Smooth muscle cell (in vitro differentiated cells): ENCODE results near the gene PLSCR1. TPM values are rescaled to one million over a fixed set of nuclear protein-coding genes. Genes with fewer than 3 reads are reported as not detected.
A peak's percentile ranks its signal among the peaks of the same experiment; 100 is the strongest.

Source experiments
- DNase-seq: peaks from one replicate; lab custom pipeline; 2025; ENCODE audit not compliant: unreplicated experiment; lab: John Stamatoyannopoulos, UW
- H2AFZ ChIP-seq: fragments of 200-600 bp; sonication (generic); 2 replicates; pipeline ENCODE4 v1.6.0; 2016; ENCODE audit warnings: antibody characterized with exemption, low read depth, mild to moderate bottlenecking
- H3F3A ChIP-seq: fragments of 200-600 bp; sonication (generic); 2 replicates; pipeline ENCODE4 v1.6.0; 2017; ENCODE audit warnings: antibody characterized with exemption, low read depth
- H3K27ac ChIP-seq: fragments of 200-600 bp; sonication (generic); 2 replicates; pipeline ENCODE4 v1.5.1; 2016; ENCODE audit warnings: low read depth, mild to moderate bottlenecking
- H3K27me3 ChIP-seq: fragments of 200-600 bp; sonication (generic); 2 replicates; pipeline ENCODE4 v1.6.1; 2016; ENCODE audit warnings: low read depth, mild to moderate bottlenecking
- H3K36me3 ChIP-seq: fragments of 200-600 bp; sonication (generic); 2 replicates; pipeline ENCODE4 v1.5.1; 2016; ENCODE audit warnings: low read depth
- H3K4me1 ChIP-seq: fragments of 200-600 bp; sonication (generic); 2 replicates; pipeline ENCODE4 v1.5.1; 2016; ENCODE audit warnings: low read depth
- H3K4me2 ChIP-seq: fragments of 200-600 bp; sonication (generic); 2 replicates; pipeline ENCODE4 v1.6.0; 2016; ENCODE audit warnings: mild to moderate bottlenecking
- H3K4me3 ChIP-seq: fragments of 200-600 bp; sonication (generic); 2 replicates; pipeline ENCODE4 v1.5.1; 2016; ENCODE audit warnings: mild to moderate bottlenecking
- H3K79me2 ChIP-seq: fragments of 200-600 bp; sonication (generic); 2 replicates; pipeline ENCODE4 v1.6.0; 2016; ENCODE audit warnings: low read depth, mild to moderate bottlenecking
- H3K9ac ChIP-seq: fragments of 200-600 bp; sonication (generic); 2 replicates; pipeline ENCODE4 v1.6.0; 2016; ENCODE audit warnings: low read depth
- H3K9me3 ChIP-seq: fragments of 200-600 bp; sonication (generic); replicated peaks from 2 replicates; pipeline ENCODE4 v1.5.1; 2016; ENCODE audit warnings: low read depth
- H4K20me1 ChIP-seq: fragments of 200-600 bp; sonication (generic); 2 replicates; pipeline ENCODE4 v1.6.0; 2016; ENCODE audit warnings: low read depth
- CTCF ChIP-seq: fragments of 200-600 bp; sonication (generic); IDR thresholded peaks from 2 replicates; pipeline ENCODE4 v1.5.1; 2017; ENCODE audit warnings: borderline replicate concordance, mild to moderate bottlenecking, antibody characterized with exemption; ENCODE audit not compliant: insufficient read depth, poor library complexity, severe bottlenecking
- WGBS: methylation state at CpG from one replicate; pipeline ENCODE4 v1.1.7; 2016; ENCODE audit warnings: low lambda C conversion rate; 5-methylcytosine and 5-hydroxymethylcytosine counted together
- polyA plus RNA-seq: library from polyadenylated mRNA; unstranded; fragments of >200 nt; fragmentation: Nextera tagmentation; extraction: Ambion mirVana; gene quantifications from 2 replicates; pipeline ENCODE4 v1.2.1, GENCODE V29; 2016
- total RNA-seq: library from RNA; depleted of rRNA; stranded (reverse); fragments of >200 nt; gene quantifications from 2 replicates; pipeline ENCODE4 v1.2.3, GENCODE V29; 2014

Gene PLSCR1
- total and polyA plus RNA-seq, 2 experiments from 2014 or later = 21.6 to 36.7 TPM

- Histone ChIP-seq H3K4me2 (peak overlapping the region; percentile 96), H3K79me2 (peaks cover 42% of the 10 kb centered on the region), H3K9ac (peak overlapping the region; percentile 90), H3K27ac (peak overlapping the region; percentile 73), H3K4me1 (peaks cover 5% of the 10 kb centered on the region), H3K27me3 (no peaks in the 10 kb centered on the region), H3K9me3 (no peaks in the 10 kb centered on the region), H2AFZ (peak overlapping the region; percentile 76), H3K4me3 (peak overlapping the region; percentile 75), H3F3A (no peaks in the 10 kb centered on the region), H3K36me3 (no peaks in the 10 kb centered on the region), H4K20me1 (no peaks in the 10 kb centered on the region)
- DNase-seq = no peak
- no peak for TF ChIP-seq CTCF
- WGBS = 5% methylated on average over 10 of the region's 10 CpGs
These were observed 876 bp downstream of the PLSCR1 start for GRCh38 chr3:146543461-146544001.

GRCh38 chr3:146542978-146543377 lies 1.4 kb downstream of the PLSCR1 start:
- Histone ChIP-seq H4K20me1 (no peaks in the 10 kb centered on the region), H2AFZ (no peak overlapping the region), H3K9me3 (no peaks in the 10 kb centered on the region), H3K4me2 (peak overlapping the region; percentile 96), H3F3A (no peaks in the 10 kb centered on the region), H3K36me3 (no peaks in the 10 kb centered on the region), H3K4me1 (peaks cover 5% of the 10 kb centered on the region), H3K4me3 (peak overlapping the region; percentile 75), H3K79me2 (peaks cover 46% of the 10 kb centered on the region), H3K9ac (no peak overlapping the region), H3K27ac (peak overlapping the region; percentile 73), H3K27me3 (no peaks in the 10 kb centered on the region)
- no peak for DNase-seq
- WGBS = 38% methylated on average over 2 of the region's 2 CpGs
- TF ChIP-seq CTCF = no peak

- no peaks in the 10 kb centered on the region for H3K36me3 ChIP-seq
- peak overlapping the region; percentile 75 for H3K4me3 ChIP-seq
- no peaks in the 10 kb centered on the region for H3K9me3 ChIP-seq
- H3K9ac ChIP-seq = no peak overlapping the region
- no peak for TF ChIP-seq CTCF
- WGBS = 48% methylated on average over 2 of the region's 2 CpGs
- no peaks in the 10 kb centered on the region for H3F3A ChIP-seq
- H3K4me2 ChIP-seq = peak overlapping the region; percentile 96
- H3K4me1 ChIP-seq = peaks cover 5% of the 10 kb centered on the region
- no peak for DNase-seq
- H2AFZ ChIP-seq = no peak overlapping the region
- H4K20me1 ChIP-seq = no peaks in the 10 kb centered on the region
- peak overlapping the region; percentile 25 for H3K27ac ChIP-seq
- H3K79me2 ChIP-seq = peaks cover 52% of the 10 kb centered on the region
- H3K27me3 ChIP-seq = no peaks in the 10 kb centered on the region
These were observed 2.2 kb downstream of the PLSCR1 start for GRCh38 chr3:146542179-146542578.

- no peak overlapping the region for H3K9ac ChIP-seq
- no peaks in the 10 kb centered on the region for H3K9me3 ChIP-seq
- no peak overlapping the region for H3K4me2 ChIP-seq
- no peak overlapping the region for H2AFZ ChIP-seq
- no peak overlapping the region for H3K4me3 ChIP-seq
- no peaks in the 10 kb centered on the region for H3K36me3 ChIP-seq
- H3K27me3 ChIP-seq = no peaks in the 10 kb centered on the region
- H3K27ac ChIP-seq = peak overlapping the region; percentile 14
- no peak for TF ChIP-seq CTCF
- DNase-seq = no peak
- WGBS = 92% methylated on average over 1 of the region's 1 CpG
- H3F3A ChIP-seq = peaks cover 3% of the 10 kb centered on the region
- no peaks in the 10 kb centered on the region for H4K20me1 ChIP-seq
- peaks cover 52% of the 10 kb centered on the region for H3K79me2 ChIP-seq
- H3K4me1 ChIP-seq = peaks cover 9% of the 10 kb centered on the region
These were observed 3.4 kb downstream of the PLSCR1 start for GRCh38 chr3:146540978-146541377.
